ENCODE data around the gene ASIC2.

GRCh38 chr17:33105911-33106310 is 187.2 kb downstream of the ASIC2 start:
- TF ChIP-seq EZH2 (IDR thresholded peaks at IDR 0.05; ENCODE audit: borderline replicate concordance, low read length) (no peak), CTCF (IDR thresholded peaks at IDR 0.05; ENCODE audit: low read length) (no peak)

Measured in OCI-LY1 (cell line).